Peyer's patch (tissue), 4 donors: Measurements from ENCODE around the gene SLCO4A1. TPM values are rescaled to one million over a fixed set of nuclear protein-coding genes. Genes with fewer than 3 reads are reported as not detected.

ENCODE experiments used
- DNase-seq, 3 donors: peaks; one replicate each; pipeline ENCODE4 v3.0.0-alpha.2; 2017 to 2019
- H3K27ac ChIP-seq, 4 donors: fragments of 200-600 bp; sonication (generic); one replicate each; pipeline ENCODE4 v1.5.1; 2016 to 2019
- H3K27me3 ChIP-seq, 2 donors: fragments of 200-600 bp; sonication (generic); one replicate each; pipeline ENCODE4 v1.5.1; 2019
- H3K36me3 ChIP-seq, 3 donors: fragments of 200-600 bp; sonication (generic); one replicate each; pipeline ENCODE4 v1.5.1; 2016 to 2019
- H3K4me1 ChIP-seq, 4 donors: fragments of 200-600 bp; sonication (generic); one replicate each; pipeline ENCODE4 v1.5.1; 2016 to 2019
- H3K4me3 ChIP-seq, 4 donors: fragments of 200-600 bp; sonication (generic); 1 replicate in 3 of 4; 2 replicates in 1 of 4; pipeline ENCODE4 v1.5.1; 2016 to 2019; ENCODE audit warnings: mild to moderate bottlenecking in 1 of 4
- H3K9me3 ChIP-seq, 4 donors: fragments of 200-600 bp; sonication (generic); one replicate each; pipeline ENCODE4 v1.5.1; 2016 to 2019; ENCODE audit warnings: mild to moderate bottlenecking in 1 of 4
- POLR2A ChIP-seq, 2 donors: fragments of 450-650 bp; IDR thresholded peaks; one replicate each; pipeline ENCODE4 v1.5.1; 2017; ENCODE audit warnings: antibody characterized with exemption in 2 of 2, mild to moderate bottlenecking in 2 of 2, moderate library complexity in 2 of 2
- total RNA-seq, 4 donors: library from RNA; depleted of rRNA; stranded (reverse); fragments of >200 nt; gene quantifications; one replicate each; pipeline ENCODE4 v1.1.0, GENCODE V29; 2016
- TF ChIP-seq, protein P1 (sequence below), 6 experiments: fragments of 450-650 bp in 4 of 6; fragments of 200-600 bp in 2 of 6; sonication (generic) in 1 of 6; IDR thresholded peaks; one replicate each; pipeline ENCODE4 v1.5.1; 2017 to 2019; ENCODE audit warnings: antibody characterized with exemption in 6 of 6, mild to moderate bottlenecking in 3 of 6, moderate library complexity in 1 of 6

The SLCO4A1 gene
- total RNA-seq, 4 donors from 2014 or later: 6.7 to 42.9 (median 28.5) TPM

DNA sequence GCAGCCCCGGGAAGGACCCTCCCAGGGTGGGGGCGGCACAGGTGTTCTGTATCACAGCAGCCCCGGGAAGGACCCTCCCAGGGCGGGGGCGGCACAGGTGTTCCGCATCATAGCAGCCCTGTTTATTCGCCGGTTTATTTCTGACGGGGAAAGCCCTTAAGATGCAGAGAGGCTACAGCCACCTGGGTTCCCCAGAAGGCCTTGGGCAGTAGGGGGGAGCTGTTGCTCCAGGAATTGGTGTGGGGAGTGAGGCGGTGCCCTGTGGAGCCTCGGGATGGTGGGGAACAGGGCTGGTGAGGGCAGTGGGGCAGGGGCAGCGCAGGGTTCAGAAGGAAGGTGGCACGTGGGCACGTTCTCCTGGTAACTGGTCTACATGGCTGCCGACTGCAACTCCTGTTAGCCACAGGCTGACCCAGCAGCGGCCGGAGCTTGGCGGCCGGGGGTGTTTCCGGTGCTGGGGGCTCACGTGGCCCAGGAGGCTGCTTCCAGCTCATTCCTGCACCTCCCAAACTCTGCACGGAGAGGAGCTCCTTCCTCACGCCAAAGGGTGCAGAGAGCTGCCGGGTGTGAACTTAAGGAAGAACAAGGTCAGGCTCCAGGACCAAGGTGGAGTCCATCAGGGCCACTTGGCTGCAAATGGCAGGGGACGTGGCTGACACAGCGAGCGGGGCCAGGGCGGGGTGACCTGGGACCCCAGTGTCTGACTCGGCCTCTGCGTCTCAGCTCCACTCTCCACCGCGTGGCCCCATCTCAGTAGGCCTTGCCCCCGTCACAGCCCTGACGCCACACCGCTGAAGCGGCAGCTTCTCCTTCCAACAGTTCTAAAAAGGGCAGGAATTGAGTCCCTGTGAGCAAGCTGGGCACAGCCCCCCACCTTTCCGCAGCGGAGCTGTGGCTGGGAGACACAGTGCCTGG, 13.2 kb downstream of the SLCO4A1 start:
- H3K9me3 ChIP-seq: no peaks in the 10 kb centered on the region
- H3K27ac ChIP-seq: no peak overlapping the region
- H3K36me3 ChIP-seq: no peaks in the 10 kb centered on the region
- no peak overlapping the region for H3K4me3 ChIP-seq
- DNase-seq: no peak
- no peaks in the 10 kb centered on the region for H3K27me3 ChIP-seq
- TF ChIP-seq POLR2A (IDR thresholded peaks at IDR 0.05): no peak
- TF ChIP-seq, protein P1, sequence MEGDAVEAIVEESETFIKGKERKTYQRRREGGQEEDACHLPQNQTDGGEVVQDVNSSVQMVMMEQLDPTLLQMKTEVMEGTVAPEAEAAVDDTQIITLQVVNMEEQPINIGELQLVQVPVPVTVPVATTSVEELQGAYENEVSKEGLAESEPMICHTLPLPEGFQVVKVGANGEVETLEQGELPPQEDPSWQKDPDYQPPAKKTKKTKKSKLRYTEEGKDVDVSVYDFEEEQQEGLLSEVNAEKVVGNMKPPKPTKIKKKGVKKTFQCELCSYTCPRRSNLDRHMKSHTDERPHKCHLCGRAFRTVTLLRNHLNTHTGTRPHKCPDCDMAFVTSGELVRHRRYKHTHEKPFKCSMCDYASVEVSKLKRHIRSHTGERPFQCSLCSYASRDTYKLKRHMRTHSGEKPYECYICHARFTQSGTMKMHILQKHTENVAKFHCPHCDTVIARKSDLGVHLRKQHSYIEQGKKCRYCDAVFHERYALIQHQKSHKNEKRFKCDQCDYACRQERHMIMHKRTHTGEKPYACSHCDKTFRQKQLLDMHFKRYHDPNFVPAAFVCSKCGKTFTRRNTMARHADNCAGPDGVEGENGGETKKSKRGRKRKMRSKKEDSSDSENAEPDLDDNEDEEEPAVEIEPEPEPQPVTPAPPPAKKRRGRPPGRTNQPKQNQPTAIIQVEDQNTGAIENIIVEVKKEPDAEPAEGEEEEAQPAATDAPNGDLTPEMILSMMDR (IDR thresholded peaks at IDR 0.05): no peak
- peaks cover 11 to 26% (median 18%) of the 10 kb centered on the region in 4 donors for H3K4me1 ChIP-seq

DNA sequence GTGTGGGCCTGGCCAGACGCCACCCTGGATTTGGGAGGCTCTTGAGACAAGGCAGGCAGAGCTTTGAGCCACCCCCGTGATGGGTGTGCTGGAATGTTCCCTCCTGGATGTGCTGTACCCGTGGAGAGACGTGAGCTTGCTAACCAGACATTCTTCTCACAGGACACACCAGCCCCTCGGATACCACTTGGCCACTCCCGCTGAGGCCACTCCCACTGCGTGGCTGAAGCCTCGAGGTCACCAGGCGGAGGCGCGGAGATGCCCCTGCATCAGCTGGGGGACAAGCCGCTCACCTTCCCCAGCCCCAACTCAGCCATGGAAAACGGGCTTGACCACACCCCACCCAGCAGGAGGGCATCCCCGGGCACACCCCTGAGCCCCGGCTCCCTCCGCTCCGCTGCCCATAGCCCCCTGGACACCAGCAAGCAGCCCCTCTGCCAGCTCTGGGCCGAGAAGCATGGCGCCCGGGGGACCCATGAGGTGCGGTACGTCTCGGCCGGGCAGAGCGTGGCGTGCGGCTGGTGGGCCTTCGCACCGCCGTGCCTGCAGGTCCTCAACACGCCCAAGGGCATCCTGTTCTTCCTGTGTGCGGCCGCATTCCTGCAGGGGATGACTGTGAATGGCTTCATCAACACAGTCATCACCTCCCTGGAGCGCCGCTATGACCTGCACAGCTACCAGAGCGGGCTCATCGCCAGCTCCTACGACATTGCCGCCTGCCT, 14.1 kb downstream of the SLCO4A1 start:
- H3K4me1 ChIP-seq: peaks cover 9 to 18% (median 12%) of the 10 kb centered on the region in 4 donors
- no peaks in the 10 kb centered on the region for H3K36me3 ChIP-seq
- no peaks in the 10 kb centered on the region for H3K27me3 ChIP-seq
- DNase-seq: no peak
- H3K9me3 ChIP-seq: no peaks in the 10 kb centered on the region
- H3K27ac ChIP-seq: no peak overlapping the region
- no peak for TF ChIP-seq POLR2A (IDR thresholded peaks at IDR 0.05)
- TF ChIP-seq, protein P1 (IDR thresholded peaks at IDR 0.05): no peak
- H3K4me3 ChIP-seq: no peak overlapping the region

DNA sequence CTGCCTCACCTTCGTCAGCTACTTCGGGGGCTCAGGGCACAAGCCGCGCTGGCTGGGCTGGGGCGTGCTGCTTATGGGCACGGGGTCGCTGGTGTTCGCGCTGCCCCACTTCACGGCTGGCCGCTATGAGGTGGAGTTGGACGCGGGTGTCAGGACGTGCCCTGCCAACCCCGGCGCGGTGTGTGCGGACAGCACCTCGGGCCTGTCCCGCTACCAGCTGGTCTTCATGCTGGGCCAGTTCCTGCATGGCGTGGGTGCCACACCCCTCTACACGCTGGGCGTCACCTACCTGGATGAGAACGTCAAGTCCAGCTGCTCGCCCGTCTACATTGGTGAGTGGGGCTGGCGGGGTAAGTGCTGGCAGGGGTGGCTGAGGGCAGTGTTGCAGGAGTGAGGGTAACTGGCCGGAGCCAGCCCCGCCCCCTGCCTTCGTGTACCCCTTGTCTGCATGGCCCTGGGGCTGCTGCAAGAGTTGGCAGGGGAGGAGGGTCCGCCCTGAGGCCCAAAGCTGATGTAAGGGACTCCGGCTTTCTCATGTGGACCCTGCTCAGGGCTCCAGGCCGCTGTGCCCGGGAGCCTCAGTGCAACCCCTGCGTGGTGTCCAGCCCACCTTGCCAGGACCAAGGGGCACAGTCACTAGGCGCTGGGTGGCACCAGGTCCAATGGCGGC, 14.8 kb downstream of the SLCO4A1 start:
- H3K4me1 ChIP-seq: peaks cover 8 to 14% (median 12%) of the 10 kb centered on the region in 4 donors
- no peaks in the 10 kb centered on the region for H3K9me3 ChIP-seq
- no peaks in the 10 kb centered on the region for H3K27me3 ChIP-seq
- H3K4me3 ChIP-seq: no peak overlapping the region
- no peak for DNase-seq
- TF ChIP-seq POLR2A (IDR thresholded peaks at IDR 0.05): no peak
- no peak overlapping the region for H3K27ac ChIP-seq
- H3K36me3 ChIP-seq: no peaks in the 10 kb centered on the region

DNA sequence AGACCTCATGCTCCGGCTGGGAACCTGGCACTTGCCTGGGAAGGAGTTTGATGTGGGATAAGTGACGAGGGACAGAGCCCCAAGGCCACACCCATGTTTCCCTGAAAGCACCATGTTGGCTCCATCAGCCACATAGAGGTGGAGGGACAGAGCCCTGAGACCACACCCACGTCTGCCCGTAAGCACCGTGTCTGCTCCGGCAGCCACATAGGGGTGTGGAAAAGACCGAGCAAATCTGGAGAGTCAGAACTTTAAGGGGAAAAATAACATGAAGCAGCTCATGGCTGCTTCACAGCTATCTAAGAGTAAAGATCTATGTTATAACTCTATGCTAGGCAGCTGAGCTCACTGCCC, 15.3 kb downstream of the SLCO4A1 start:
- TF ChIP-seq POLR2A (IDR thresholded peaks at IDR 0.05): no peak
- TF ChIP-seq, protein P1 (IDR thresholded peaks at IDR 0.05): no peak

DNA sequence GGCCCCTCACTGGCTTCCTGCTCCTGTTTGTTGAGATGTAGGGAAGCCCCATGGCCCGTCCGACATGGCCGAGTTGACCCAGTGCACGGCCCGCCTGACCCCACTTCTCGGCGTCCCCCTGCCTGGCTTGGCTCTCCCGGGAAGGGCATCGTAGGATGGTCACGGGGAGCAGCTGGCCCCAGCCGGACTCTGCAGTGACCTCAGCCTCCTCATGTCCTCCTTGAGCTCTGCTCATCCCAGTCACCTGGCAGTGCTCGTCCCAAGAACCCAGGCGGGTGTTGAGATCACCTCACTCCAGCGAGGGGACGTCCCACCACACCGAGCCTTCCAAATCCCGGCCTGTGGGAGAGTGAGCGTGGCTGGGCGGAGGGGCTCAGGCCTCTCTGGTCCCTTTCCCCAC, 15.7 kb downstream of the SLCO4A1 start:
- H3K9me3 ChIP-seq: no peaks in the 10 kb centered on the region
- H3K36me3 ChIP-seq: no peaks in the 10 kb centered on the region
- no peak overlapping the region for H3K27ac ChIP-seq
- no peaks in the 10 kb centered on the region for H3K27me3 ChIP-seq
- peaks cover 2 to 7% (median 6%) of the 10 kb centered on the region in 4 donors for H3K4me1 ChIP-seq
- no peak overlapping the region for H3K4me3 ChIP-seq
- TF ChIP-seq POLR2A (IDR thresholded peaks at IDR 0.05): no peak
- TF ChIP-seq, protein P1 (IDR thresholded peaks at IDR 0.05): no peak
- DNase-seq: no peak

More for the DNA sequence above, 15.3 kb downstream of the SLCO4A1 start:
- DNase-seq: no peak
- H3K36me3 ChIP-seq: no peaks in the 10 kb centered on the region
- H3K27me3 ChIP-seq: no peaks in the 10 kb centered on the region
- H3K4me1 ChIP-seq: peaks cover 6 to 11% (median 10%) of the 10 kb centered on the region in 4 donors
- no peak overlapping the region for H3K27ac ChIP-seq
- no peak overlapping the region for H3K4me3 ChIP-seq
- no peaks in the 10 kb centered on the region for H3K9me3 ChIP-seq
